ENCODE data around the gene SLC5A10.

Gene SLC5A10

GRCh38 chr17:19012171-19013080 lies 60.5 kb downstream of the SLC5A10 start:
- peaks cover 5% of the 10 kb centered on the region for H3K4me1 ChIP-seq (ENCODE audit: control insufficient read depth, insufficient read depth, low read length)
- H3K27me3 ChIP-seq (ENCODE audit: control insufficient read depth, insufficient read depth, low read length), result peaks cover 3% of the 10 kb centered on the region
- H3K4me2 ChIP-seq (ENCODE audit: low read length), result no peak overlapping the region
- H3K36me3 ChIP-seq (ENCODE audit: insufficient read depth, low read length), result no peaks in the 10 kb centered on the region
- H3K4me3 ChIP-seq (ENCODE audit: low read length), result no peak overlapping the region
- H3K9me3 ChIP-seq (replicated peaks; ENCODE audit: low read length), result no peaks in the 10 kb centered on the region
- no peak overlapping the region for H3K9ac ChIP-seq (ENCODE audit: low read depth, low read length)

GRCh38 chr17:19013226-19013625 lies 61.3 kb downstream of the SLC5A10 start:
- no peak overlapping the region for H3K9ac ChIP-seq (ENCODE audit: low read depth, low read length)
- H3K4me2 ChIP-seq (ENCODE audit: low read length), result no peak overlapping the region
- peaks cover 5% of the 10 kb centered on the region for H3K4me1 ChIP-seq (ENCODE audit: control insufficient read depth, insufficient read depth, low read length)
- H3K27me3 ChIP-seq (ENCODE audit: control insufficient read depth, insufficient read depth, low read length), result peaks cover 6% of the 10 kb centered on the region
- no peaks in the 10 kb centered on the region for H3K36me3 ChIP-seq (ENCODE audit: insufficient read depth, low read length)
- H3K4me3 ChIP-seq (ENCODE audit: low read length), result no peak overlapping the region
- H3K9me3 ChIP-seq (replicated peaks; ENCODE audit: low read length), result no peaks in the 10 kb centered on the region

- Histone ChIP-seq H3K4me2 (ENCODE audit: low read length) (no peak overlapping the region), H3K27me3 (ENCODE audit: control insufficient read depth, insufficient read depth, low read length) (peaks cover 14% of the 10 kb centered on the region), H3K9me3 (replicated peaks; ENCODE audit: low read length) (no peaks in the 10 kb centered on the region), H3K9ac (ENCODE audit: low read depth, low read length) (no peak overlapping the region), H3K4me3 (ENCODE audit: low read length) (no peak overlapping the region), H3K36me3 (ENCODE audit: insufficient read depth, low read length) (no peaks in the 10 kb centered on the region), H3K4me1 (ENCODE audit: control insufficient read depth, insufficient read depth, low read length) (peaks cover 5% of the 10 kb centered on the region)
These were observed 62.1 kb downstream of the SLC5A10 start for GRCh38 chr17:19013806-19014627.

GRCh38 chr17:19014628-19015215 lies 62.8 kb downstream of the SLC5A10 start:
- Histone ChIP-seq H3K9ac (ENCODE audit: low read depth, low read length) (no peak overlapping the region), H3K27me3 (ENCODE audit: control insufficient read depth, insufficient read depth, low read length) (peaks cover 18% of the 10 kb centered on the region), H3K4me1 (ENCODE audit: control insufficient read depth, insufficient read depth, low read length) (peaks cover 5% of the 10 kb centered on the region)

GRCh38 chr17:19015428-19015827 lies 63.5 kb downstream of the SLC5A10 start:
- Histone ChIP-seq H3K36me3 (ENCODE audit: insufficient read depth, low read length) (no peaks in the 10 kb centered on the region), H3K4me2 (ENCODE audit: low read length) (no peak overlapping the region), H3K27me3 (ENCODE audit: control insufficient read depth, insufficient read depth, low read length) (peaks cover 18% of the 10 kb centered on the region), H3K4me3 (ENCODE audit: low read length) (no peak overlapping the region), H3K4me1 (ENCODE audit: control insufficient read depth, insufficient read depth, low read length) (peaks cover 5% of the 10 kb centered on the region), H3K9me3 (replicated peaks; ENCODE audit: low read length) (no peaks in the 10 kb centered on the region), H3K9ac (ENCODE audit: low read depth, low read length) (no peak overlapping the region)

More at GRCh38 chr17:19014628-19015215, 62.8 kb downstream of the SLC5A10 start:
- Histone ChIP-seq H3K36me3 (ENCODE audit: insufficient read depth, low read length) (no peaks in the 10 kb centered on the region), H3K4me2 (ENCODE audit: low read length) (no peak overlapping the region), H3K9me3 (replicated peaks; ENCODE audit: low read length) (no peaks in the 10 kb centered on the region), H3K4me3 (ENCODE audit: low read length) (no peak overlapping the region)

- Histone ChIP-seq H3K4me1 (ENCODE audit: control insufficient read depth, insufficient read depth, low read length) (peaks cover 1% of the 10 kb centered on the region), H3K4me3 (ENCODE audit: low read length) (no peak overlapping the region), H3K36me3 (ENCODE audit: insufficient read depth, low read length) (no peaks in the 10 kb centered on the region), H3K4me2 (ENCODE audit: low read length) (no peak overlapping the region), H3K9me3 (replicated peaks; ENCODE audit: low read length) (no peaks in the 10 kb centered on the region), H3K27me3 (ENCODE audit: control insufficient read depth, insufficient read depth, low read length) (peaks cover 18% of the 10 kb centered on the region), H3K9ac (ENCODE audit: low read depth, low read length) (no peak overlapping the region)
These were observed 64.3 kb downstream of the SLC5A10 start for GRCh38 chr17:19016297-19016696.

GRCh38 chr17:19016881-19017280 lies 64.9 kb downstream of the SLC5A10 start:
- no peaks in the 10 kb centered on the region for H3K9me3 ChIP-seq (replicated peaks; ENCODE audit: low read length)
- H3K36me3 ChIP-seq (ENCODE audit: insufficient read depth, low read length), result no peaks in the 10 kb centered on the region
- no peaks in the 10 kb centered on the region for H3K4me1 ChIP-seq (ENCODE audit: control insufficient read depth, insufficient read depth, low read length)
- H3K4me3 ChIP-seq (ENCODE audit: low read length), result no peak overlapping the region
- H3K9ac ChIP-seq (ENCODE audit: low read depth, low read length), result no peak overlapping the region
- no peak overlapping the region for H3K4me2 ChIP-seq (ENCODE audit: low read length)
- peaks cover 18% of the 10 kb centered on the region for H3K27me3 ChIP-seq (ENCODE audit: control insufficient read depth, insufficient read depth, low read length)

- Histone ChIP-seq H3K4me3 (ENCODE audit: low read length) (no peak overlapping the region), H3K9ac (ENCODE audit: low read depth, low read length) (no peak overlapping the region), H3K4me2 (ENCODE audit: low read length) (no peak overlapping the region), H3K4me1 (ENCODE audit: control insufficient read depth, insufficient read depth, low read length) (no peaks in the 10 kb centered on the region), H3K9me3 (replicated peaks; ENCODE audit: low read length) (no peaks in the 10 kb centered on the region), H3K27me3 (ENCODE audit: control insufficient read depth, insufficient read depth, low read length) (peaks cover 18% of the 10 kb centered on the region), H3K36me3 (ENCODE audit: insufficient read depth, low read length) (no peaks in the 10 kb centered on the region)
These were observed 65.4 kb downstream of the SLC5A10 start for GRCh38 chr17:19017401-19017800.

GRCh38 chr17:19017804-19018599 lies 66.0 kb downstream of the SLC5A10 start:
- H3K4me3 ChIP-seq (ENCODE audit: low read length), result no peak overlapping the region
- H3K9me3 ChIP-seq (replicated peaks; ENCODE audit: low read length), result no peaks in the 10 kb centered on the region
- H3K27me3 ChIP-seq (ENCODE audit: control insufficient read depth, insufficient read depth, low read length), result peaks cover 18% of the 10 kb centered on the region
- no peak overlapping the region for H3K4me2 ChIP-seq (ENCODE audit: low read length)
- no peaks in the 10 kb centered on the region for H3K4me1 ChIP-seq (ENCODE audit: control insufficient read depth, insufficient read depth, low read length)
- H3K9ac ChIP-seq (ENCODE audit: low read depth, low read length), result no peak overlapping the region
- H3K36me3 ChIP-seq (ENCODE audit: insufficient read depth, low read length), result no peaks in the 10 kb centered on the region

DNA sequence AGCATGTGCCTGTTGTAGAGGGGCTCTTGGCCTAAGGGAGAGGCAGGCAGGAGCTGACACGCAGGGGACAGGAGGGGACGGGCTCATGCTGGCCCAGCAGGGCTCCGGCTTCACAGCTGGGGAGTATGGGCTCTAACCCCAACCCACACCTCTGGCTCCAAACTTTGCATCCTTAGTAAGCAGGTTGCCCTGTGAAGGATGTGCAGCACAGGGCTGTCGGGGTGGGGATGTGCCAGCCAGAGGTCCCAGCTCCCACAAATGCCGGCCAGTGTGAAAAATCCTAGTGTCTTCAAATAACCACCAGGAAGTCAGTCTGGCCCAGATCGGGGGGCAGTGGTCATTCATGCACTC lies 66.6 kb downstream of the SLC5A10 start:
- Histone ChIP-seq H3K4me1 (ENCODE audit: control insufficient read depth, insufficient read depth, low read length) (no peaks in the 10 kb centered on the region), H3K9me3 (replicated peaks; ENCODE audit: low read length) (no peaks in the 10 kb centered on the region), H3K36me3 (ENCODE audit: insufficient read depth, low read length) (no peaks in the 10 kb centered on the region), H3K4me3 (ENCODE audit: low read length) (no peak overlapping the region), H3K27me3 (ENCODE audit: control insufficient read depth, insufficient read depth, low read length) (peaks cover 18% of the 10 kb centered on the region), H3K4me2 (ENCODE audit: low read length) (no peak overlapping the region), H3K9ac (ENCODE audit: low read depth, low read length) (no peak overlapping the region)

Measured in skeletal muscle satellite cell (primary cell).